ENCODE measurements around the gene YIPF1.

YIPF1 gene

GRCh38 chr1:53889304-53890298 lies at the start of gene YIPF1:
Gene YIPF1 (minus strand): TSS chr1:53889797. CDS start chr1:53888937, 860 bp downstream.
- peak; percentile 90 for DNase-seq

GRCh38 chr1:53938136-53938830 lies 48.7 kb upstream of the YIPF1 start:
- no peak for DNase-seq

DNA sequence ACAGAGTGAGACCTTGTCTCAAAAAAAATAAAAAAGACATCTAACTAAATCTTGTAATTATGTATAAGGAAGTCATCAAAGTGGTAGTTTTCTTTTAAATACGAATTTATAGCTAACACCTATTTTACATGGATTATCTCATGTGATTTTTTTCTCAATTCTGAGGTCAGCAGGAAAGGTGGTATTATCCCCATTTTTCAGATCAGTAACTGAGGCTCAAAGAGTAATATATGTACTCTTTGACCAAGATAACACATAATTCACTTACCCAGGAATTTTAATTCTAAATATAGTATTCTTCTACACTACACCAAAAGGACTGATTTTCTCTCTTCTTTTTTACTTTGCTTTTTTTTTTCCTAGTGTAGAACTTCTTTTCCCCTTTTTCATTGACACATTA lies 46.8 kb upstream of the YIPF1 start:
- no peak for DNase-seq

GRCh38 chr1:53934170-53934765 lies 44.7 kb upstream of the YIPF1 start:
- no peak for DNase-seq

DNA sequence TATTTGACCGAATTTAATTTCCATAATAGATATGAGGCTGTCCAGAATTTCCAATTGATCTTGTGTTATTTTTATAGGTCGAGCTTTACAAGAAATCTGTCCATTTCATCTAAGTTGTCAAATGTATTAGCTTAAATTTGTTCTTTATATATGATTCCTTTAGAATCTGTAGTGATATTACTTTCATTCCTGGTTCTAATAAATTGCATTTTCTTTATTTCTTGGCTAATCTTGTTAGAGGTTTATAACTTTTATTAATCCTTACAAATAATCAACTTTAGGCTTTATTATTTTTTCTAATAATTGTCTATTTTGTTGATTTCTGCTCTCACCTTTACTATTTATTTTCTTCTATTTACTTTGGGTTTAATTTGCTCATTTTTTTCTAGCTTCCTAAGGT lies 41.9 kb upstream of the YIPF1 start:
- no peak for DNase-seq

GRCh38 chr1:53930932-53931331 lies 41.3 kb upstream of the YIPF1 start:
- no peak for DNase-seq

DNA sequence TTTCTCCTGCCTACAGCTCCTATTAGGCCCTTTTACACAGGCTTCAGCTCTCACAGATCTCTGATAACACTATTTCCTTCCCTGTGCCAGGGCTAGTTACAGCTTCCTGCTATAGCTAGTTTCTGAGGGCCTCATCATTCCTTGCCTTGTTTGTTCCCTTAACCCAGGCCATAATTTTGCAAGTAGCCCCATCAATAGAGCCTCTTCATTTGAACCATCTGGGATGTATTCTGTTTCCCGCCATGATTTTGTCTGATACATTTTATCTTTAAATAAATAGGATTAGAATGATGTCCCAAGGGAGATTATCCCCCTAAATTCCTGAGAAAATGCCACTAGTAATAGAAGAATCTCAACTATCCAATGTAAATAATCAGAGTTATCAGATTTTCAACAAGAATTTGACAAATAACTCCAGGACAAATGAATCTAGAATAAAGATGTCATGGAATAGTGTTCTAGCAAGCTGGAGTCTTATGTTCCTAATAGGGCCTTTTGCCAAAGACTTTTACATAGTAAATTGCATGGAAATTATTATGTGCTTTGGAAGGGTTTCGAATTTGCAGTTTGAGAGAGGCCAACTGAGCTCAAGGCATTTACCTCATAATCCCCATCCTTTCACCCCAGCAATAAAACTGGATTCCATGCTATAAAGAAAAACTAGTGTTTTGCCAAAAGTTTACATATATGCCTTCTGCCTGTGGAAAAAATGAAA lies 39.8 kb upstream of the YIPF1 start:
- DNase-seq = no peak

DNA sequence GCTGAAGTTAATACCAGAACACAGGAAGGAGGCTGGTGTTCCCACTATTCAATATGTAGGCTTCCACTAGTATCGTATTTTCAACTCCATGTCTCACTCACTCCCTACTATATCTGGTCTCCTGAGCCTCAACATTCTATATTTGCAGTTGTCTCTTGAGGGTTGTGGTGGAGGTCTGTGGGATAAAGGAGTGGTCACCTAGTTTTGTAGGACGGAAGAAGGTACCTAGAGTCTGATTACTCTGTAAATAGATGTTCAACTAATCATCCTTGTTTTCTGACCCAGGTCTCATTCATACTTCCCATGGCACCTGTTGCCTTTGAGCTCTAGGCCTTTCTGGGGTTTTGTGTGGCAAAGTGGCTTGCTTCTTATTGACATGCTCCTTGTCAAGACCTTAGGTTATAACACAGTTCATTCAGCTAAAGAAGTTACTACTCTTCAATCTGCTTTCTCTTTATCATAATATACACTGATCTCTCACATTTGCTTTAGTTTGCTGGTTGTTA lies 37.8 kb upstream of the YIPF1 start:
- DNase-seq = no peak

DNA sequence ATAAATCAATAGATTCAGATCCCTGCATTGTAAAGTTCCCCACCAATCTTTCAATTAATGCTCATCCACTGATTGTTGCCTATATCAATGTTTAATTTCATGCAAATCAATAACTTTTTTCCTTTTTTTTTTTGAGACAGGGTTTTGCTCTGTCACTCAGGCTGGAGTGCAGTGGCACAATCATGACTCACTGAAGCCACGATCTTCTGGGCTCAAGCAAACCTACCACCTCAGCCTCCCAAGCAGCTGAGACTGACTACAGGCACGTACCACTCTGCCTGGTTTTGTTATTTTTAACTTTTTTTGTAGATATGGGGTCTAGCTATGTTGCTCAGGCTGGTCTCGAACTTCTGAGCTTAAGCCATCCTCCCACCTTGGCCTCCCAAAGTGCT lies 30.1 kb upstream of the YIPF1 start:
- DNase-seq = no peak

GRCh38 chr1:53918343-53918742 lies 28.7 kb upstream of the YIPF1 start:
- no peak for DNase-seq

GRCh38 chr1:53913352-53914033 lies 23.9 kb upstream of the YIPF1 start:
- no peak for DNase-seq

GRCh38 chr1:53911442-53911841 lies 21.8 kb upstream of the YIPF1 start:
- no peak for DNase-seq

- no peak for DNase-seq
Measured at GRCh38 chr1:53909946-53910345, 20.3 kb upstream of the YIPF1 start.

GRCh38 chr1:53906121-53906520 lies 16.5 kb upstream of the YIPF1 start:
- DNase-seq = no peak

GRCh38 chr1:53905509-53905908 lies 15.9 kb upstream of the YIPF1 start:
- no peak for DNase-seq

DNA sequence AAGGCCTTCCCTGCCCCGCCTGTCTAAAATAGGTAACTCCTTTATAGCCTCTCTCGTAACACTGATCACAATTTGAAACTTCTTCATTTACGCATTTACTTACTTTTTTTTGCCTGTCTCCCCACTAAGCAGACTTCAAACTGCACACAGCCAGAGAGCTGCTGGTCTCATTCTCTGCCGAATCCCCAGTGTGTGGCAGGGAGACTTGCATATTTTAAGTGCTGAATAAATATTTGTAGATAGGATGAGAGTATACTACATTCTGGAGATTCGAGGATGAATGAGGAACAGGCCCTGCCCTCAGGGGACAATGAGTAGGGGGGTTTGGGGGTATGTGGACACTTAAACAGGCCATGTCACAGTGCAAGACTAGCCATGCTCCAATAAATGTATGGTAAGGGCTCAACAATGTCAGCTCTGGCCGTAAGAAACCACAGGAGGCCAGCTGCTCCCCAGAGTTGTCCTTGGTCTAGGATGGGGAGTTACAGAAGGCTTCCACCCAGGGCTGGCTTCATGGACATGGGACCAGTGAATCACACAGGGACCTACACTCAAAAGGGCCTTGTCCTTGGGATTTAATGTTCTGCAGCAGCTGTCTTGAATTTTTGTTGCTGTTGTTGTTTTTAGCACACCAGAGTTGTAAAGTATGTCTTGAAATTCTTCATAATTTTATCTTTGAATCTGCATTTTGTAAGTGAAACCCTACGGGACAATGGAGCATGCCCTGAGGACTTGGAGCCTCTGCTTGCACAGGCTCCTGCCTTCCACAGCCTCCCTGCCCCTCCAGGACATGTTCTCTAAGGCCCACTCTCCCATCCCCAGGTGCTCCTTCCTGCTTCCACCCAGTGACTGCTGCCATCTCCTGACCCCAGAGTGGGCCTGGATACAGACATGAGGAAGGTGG lies 12.9 kb upstream of the YIPF1 start:
- DNase-seq = no peak

DNA sequence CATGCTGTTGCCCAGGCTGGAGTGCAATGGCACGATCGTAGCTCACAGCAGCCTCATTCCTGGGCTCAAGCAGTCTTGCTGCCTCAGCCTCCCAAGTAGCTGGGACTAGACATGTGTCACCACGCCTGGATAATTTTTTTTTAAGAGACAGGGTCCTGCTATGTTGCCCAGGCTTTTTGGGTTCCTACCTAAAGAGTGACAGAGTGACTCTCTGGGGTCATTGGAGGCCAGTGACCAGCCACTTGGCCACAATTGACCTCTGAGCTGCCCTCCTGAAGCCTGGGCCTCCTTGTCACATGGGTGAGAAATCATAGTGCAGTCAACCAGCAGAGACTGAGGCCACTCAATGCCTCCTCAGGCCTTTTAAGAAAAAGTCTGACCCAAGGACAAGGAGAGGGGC lies 10.1 kb upstream of the YIPF1 start:
- DNase-seq = no peak

DNA sequence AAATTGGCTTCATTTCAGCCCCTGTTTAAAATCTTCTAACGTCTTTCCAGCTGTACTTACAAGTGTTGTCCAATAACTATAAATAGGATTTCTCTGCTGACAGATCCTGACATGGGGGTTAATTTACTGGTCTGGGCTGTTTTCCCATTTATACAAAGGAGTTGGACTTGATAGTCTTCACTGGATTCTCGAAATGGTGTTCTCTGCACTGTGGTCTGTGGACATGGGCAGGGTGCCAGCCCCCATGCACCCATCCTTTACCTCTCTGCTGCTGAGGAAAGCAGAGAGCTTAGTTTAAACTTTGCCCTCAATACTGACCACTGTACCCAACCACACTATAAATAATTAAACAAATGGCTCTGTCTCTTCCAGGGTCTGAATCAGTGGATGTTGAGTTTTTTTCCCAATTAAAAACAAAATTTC lies 9.6 kb upstream of the YIPF1 start:
- DNase-seq = no peak

- DNase-seq = no peak
Measured at GRCh38 chr1:53896635-53897229, 7.1 kb upstream of the YIPF1 start.

DNA sequence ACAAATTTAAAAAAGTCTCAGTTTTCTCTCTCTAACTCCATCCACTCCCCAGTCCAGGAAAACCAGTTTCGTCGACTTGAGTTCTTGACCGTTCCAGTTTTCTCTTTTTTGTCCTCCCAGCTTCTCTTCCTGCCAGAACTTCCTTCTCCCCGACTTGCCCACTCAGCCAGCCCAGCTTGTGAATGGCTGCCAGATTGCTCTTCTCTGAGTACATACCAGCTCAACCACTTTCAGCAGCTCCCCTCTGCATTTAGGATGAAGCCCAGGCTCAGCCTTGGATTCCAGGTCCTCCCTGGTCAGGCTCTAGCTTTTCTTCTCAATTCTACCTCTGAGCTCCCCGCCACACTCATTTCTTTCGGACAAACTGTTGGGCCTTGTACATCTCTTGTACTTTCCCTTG lies 5.8 kb upstream of the YIPF1 start:
- DNase-seq = no peak

DNA sequence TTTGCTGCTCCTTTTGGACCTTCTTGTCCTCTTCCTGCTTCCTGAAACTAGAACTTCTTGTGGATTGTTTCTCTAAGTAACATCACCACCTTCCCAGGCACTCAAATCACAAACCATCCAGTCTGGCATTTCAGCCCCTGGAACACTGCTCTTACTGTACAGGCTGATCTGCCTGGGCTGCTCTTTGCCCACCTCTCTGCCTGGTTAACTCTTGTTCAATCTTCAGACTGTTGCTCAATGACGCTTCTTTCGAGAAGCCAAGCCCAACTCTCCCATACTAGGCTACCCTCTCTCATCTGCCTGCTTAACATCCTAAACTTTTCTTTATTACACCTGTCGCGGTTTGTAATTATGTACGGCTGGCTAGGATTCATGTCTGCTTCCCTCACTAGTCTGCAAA lies 5.0 kb upstream of the YIPF1 start:
- no peak for DNase-seq

Data from NCI-H146 (cell line).